ENCODE results near the gene OR1I1. TPM values are rescaled to one million over a fixed set of nuclear protein-coding genes. Genes with fewer than 3 reads are reported as not detected.

OR1I1 gene
- total RNA-seq, 1 experiment from 2014 or later: not detected

DNA sequence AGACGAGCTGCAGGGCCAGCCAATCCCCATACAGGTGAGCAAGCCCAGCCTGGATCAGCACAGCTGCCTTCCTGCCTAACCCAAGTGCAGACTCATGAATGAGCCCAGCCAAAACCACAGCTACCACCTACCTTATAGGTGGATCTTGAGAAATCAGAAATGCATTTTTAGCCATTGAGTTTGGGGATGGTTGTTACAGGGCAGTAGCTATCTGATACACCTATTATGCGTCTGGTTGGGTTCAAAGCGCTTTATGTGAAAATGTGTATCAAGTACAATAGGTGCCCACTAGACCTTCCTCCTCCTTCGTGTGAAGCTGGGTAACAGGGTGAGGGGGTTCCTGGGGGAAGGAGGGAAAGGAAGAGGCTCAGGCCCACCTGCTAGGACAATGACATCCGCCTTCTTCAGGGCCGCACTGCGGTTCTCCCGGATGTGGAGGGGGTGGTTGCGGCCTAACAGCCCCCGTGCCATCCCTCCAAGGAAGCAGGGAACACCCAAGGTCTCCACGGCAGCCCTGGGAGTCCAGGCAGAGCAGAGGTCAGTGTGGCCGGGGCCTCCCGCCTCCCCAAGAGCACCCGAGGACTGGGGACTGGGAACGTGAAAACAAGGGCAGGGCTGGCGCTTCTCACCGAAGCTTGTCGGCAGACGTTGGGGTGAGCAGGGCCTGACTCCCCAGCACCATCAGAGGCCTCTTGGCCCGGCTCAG lies 36.9 kb downstream of the OR1I1 start:
- DNase-seq (ENCODE audit: low spot score): no peak

DNA sequence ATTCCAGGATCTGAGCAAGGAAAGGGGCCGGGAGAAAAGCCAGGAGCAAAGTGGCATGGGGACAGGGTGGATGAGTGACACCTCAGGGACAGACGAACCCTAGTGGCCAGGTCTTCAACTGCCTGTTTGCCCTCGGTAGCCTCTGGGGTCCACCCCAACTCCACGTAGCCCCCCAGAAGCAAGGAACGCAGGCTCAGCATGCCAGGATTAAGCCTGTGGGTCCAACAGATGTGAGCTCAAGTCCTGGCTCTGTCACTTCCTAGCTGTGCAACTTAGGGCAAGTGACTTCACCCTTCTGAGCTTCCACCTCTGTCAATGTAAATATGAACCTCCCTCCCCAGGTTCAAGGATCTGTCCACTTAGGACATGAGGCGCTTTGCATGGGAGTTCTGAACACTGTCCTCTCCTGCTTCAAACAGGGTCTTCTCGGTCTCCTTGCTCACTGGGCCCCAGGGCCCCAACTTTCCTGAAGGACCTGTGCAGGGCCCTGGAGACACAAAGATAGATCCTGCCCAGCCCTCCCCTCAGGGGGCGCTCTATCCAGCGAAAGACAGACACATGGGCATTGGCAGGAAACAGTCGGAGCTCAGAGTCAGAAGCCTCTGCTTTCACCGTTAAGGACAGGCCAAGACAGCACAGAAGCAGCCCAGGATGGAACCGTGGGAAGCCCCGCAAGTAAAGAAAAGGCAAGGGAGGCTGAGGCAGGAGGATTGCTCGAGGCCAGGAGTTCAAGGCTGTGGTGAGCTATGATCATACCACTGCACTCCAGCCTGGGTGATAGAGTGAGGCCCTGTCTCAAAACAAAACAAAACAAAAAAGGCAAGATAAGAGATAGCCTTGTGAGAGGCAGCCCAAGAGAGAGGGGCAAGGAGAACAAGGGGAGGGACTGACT lies 38.4 kb downstream of the OR1I1 start:
- no peak for DNase-seq (ENCODE audit: low spot score)

- no peak for DNase-seq (ENCODE audit: low spot score)
Measured at GRCh38 chr19:15122331-15123030, 40.5 kb downstream of the OR1I1 start.

DNA sequence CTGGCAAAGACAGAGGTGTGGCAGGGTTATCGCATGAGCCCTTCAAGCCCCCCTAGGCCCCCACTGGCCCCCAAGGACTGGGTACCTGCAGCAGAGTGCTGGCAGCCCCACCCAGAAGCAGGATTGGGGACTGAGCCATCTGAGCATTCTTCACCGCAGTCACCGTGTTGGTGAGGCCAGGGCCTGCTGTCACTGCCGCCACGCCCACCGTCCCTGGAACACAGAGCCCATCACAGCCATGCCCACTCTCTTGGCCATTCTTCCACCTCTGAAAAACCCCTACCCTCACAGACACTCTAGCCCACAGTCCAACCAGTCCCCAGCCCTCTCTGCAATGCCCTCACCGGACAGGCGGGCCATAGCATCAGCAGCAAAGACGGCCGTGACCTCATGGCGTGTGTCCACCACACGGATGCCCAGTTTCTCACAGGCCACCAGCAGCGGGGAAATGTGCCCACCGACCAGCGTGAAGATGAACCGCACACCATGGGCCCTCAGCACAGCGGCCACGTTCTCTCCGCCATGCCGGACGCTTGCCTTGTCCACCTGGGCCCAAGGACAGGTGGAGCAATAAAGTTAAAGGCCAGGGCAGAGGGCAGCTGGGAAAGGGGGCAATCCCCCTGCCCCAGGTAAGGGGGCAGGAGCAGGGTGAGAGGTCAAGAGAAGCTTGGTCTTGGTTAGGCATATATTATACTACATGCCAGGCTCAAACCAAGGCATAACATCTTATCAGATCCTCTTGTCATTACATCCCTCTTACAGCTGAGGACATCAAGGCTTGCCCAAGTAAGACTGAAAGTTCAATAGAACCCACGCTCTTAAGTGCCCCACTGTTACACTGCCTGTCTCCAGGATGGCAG lies 41.2 kb downstream of the OR1I1 start:
- no peak for DNase-seq (ENCODE audit: low spot score)

DNA sequence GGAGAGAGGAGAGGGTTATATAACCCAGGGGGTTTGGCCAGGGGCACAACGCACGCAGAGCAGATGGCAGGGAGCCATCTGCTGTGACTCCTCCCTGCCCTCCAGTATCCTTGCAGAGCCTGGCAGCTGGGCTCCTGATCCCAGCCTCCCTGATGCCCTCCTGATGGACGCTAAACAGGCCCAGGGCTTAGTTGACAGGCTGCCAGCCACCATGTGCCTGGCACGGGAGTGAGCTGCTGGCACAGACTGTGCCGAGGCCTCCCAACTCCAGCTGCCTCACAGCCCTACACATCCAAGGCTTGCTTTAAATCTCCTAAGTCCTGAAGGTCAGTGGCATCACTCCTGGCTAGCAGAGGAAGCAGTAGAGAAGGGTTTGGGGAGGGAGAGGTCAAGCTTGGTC lies 41.9 kb downstream of the OR1I1 start:
- DNase-seq (ENCODE audit: low spot score): no peak

- DNase-seq (ENCODE audit: low spot score): no peak
Measured at GRCh38 chr19:15124572-15125231, 42.7 kb downstream of the OR1I1 start.

- peak; percentile 97 for DNase-seq (ENCODE audit: low spot score)
Measured at GRCh38 chr19:15125232-15126067, 43.4 kb downstream of the OR1I1 start.

- DNase-seq (ENCODE audit: low spot score): no peak
Measured at GRCh38 chr19:15126131-15126910, 44.3 kb downstream of the OR1I1 start.

DNA sequence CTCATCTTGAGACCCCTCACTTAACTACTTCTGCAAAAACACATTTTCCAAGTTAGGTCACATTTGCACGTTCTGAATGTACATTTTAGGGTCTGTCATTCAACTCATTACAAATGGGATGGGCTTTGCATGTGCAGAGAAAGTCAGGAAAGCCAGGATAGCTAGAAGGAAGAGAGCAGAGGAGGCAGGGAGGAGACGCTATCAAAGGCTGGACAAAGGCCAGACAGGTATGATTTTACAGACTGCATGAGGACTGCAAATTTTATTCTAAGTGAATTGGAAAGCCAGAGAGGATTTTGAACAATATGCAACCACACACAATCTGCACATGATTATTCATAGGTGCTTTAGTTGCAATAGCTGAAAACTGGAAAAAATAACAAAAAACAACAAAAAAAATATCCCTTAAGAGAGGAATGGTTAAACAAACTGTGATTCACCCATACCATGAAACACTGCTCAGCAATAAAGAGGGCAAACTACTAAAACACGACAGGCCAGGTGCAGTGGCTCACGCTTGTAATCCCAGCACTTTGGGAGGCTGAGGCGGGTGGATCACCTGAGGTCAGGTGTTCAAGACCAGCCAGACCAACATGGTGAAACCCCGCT lies 46.3 kb downstream of the OR1I1 start:
- DNase-seq (ENCODE audit: low spot score): no peak

GRCh38 chr19:15129856-15130585 lies 48.0 kb downstream of the OR1I1 start:
- DNase-seq (ENCODE audit: low spot score): no peak

GRCh38 chr19:15136234-15136954 lies 54.4 kb downstream of the OR1I1 start:
- no peak for DNase-seq (ENCODE audit: low spot score)

- DNase-seq (ENCODE audit: low spot score): no peak
Measured at GRCh38 chr19:15137777-15138176, 55.8 kb downstream of the OR1I1 start.

DNA sequence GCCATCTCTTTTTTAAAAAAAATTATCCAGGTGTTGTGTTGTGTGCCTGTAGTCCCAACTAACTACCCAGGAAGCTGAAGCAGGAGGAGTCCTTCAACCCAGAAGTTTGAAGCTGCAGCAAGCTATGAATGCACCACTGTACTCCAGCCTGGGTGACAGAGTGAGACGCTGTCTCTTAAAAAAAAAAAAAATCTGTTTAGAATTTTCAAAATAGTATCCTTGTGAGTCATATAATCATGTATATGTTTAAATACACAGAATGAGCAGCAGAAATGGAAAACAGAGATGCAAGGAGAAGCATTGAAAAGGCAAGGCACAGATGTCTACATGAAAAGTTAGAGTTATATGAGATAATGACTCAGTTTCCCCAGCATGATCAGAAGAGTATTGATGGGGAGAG lies 56.4 kb downstream of the OR1I1 start:
- no peak for DNase-seq (ENCODE audit: low spot score)

DNA sequence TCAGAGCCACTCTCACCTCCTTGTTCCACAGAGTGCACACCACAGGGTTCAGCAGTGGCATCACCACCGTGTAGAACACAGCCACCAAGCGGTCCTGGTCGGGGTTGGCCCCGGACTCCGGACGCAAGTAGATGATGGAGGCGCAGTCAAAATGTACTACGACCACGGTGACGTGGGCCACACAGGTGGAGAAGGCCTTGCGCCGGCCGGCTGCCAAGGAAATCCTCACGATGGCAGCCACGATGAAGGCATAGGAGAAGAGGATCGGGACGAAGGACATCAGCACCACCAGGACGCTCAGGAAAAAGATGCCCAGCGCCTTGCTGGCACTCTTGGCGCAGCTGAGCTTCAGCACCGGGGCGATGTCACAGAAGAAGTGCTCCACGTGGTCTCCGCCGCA lies 59.1 kb downstream of the OR1I1 start:
- no peak for DNase-seq (ENCODE audit: low spot score)

GRCh38 chr19:15142313-15142712 lies 60.3 kb downstream of the OR1I1 start:
- no peak for DNase-seq (ENCODE audit: low spot score)

Data from A172 (cell line).